Measurements from ENCODE around the gene JUND.

GRCh38 chr19:18307271-18307681 lies 25.9 kb upstream of the JUND start:
- TF ChIP-seq CTCF (IDR thresholded peaks at IDR 0.05) (no peak), POLR2A (IDR thresholded peaks at IDR 0.05) (no peak)
